ENCODE measurements around the gene ANGPTL8.

ANGPTL8 gene

DNA sequence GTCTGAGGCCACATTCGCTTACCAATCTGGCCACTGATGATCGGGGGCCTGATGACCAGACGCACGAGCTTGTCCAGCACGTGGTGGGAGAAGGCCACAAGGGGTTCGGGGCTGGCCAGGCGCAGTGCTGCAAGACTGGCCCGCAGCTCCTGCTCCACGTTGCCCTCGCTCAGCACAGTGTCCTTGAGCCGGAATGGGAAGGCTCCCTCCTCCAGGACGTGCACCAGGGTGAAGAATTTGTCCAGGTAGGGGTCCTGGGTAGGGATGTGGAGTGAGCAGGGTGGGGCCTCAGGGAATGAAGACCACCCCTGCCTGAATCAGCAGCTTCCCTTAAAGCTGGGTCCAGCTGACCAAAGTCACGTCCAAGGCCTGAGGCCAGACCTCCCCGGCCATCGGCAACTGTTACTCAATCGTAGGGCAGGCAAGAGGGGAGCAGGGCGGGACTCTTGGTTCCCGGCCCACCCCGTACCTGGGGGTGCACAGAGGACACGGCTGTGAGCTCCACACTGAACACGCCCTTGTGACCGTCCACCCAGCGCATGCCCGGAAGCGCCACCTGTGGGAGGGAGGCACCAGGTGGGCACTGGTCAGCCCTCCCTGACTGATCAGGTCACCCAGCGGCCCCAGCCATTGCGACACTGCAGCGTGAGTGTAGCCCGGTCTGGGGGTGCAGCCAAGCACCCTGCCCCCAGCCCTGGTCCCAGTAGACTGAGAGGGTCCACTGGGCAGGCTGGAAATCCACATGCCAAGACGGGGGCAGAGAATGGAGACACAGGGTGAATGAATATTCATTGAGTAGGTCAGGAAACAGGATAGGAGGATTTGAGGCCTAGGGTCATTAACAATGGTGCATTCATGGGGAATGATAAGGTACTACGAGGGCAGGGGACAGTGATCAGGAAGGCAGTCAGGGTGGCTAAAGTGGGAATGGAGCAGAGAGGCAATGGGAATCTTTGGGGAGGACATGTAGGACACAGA is 2.8 kb upstream of the ANGPTL8 start:
- peak; percentile 18 for DNase-seq (ENCODE audit: low spot score)

DNA sequence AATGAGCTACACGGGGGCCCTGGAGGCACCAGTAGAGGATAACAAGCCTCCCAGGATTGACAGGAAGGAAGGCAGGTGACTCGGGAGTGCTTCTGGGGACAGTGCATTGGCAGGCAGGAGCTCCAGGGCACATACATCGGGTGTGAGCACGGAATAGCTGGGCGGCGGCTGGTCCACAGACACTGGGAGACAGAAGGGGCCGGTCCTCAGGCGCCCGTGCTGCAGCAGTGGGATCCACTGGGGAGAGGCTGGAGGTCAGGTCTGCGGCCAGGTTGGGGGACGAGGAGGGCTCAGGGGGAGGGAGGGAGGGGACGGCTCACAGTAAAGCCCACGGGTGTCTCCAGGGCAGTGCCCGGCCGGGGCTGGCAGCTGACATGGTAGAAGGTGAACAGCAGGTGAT is 2.1 kb upstream of the ANGPTL8 start:
- DNase-seq (ENCODE audit: low spot score), result no peak

DNA sequence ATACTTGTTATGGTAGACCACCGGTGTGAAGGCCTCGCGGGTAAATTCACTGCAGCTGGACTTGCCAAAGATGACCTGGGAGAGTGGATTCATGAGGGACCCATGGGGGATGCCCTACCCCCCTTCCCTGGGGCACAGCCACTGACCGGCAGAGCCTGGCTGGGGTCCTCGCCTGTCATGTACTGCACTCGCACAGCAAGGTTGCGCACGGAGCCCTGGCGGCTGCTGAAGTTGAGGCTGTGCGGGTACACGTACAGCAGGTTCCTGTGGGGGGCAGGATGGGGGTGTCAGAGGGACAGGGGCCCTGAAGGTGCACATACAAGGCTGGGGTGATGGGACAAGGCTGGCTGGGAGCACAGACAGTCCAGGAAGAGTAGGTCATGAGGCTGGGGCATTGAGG is 1.4 kb upstream of the ANGPTL8 start:
- no peak for DNase-seq (ENCODE audit: low spot score)

DNA sequence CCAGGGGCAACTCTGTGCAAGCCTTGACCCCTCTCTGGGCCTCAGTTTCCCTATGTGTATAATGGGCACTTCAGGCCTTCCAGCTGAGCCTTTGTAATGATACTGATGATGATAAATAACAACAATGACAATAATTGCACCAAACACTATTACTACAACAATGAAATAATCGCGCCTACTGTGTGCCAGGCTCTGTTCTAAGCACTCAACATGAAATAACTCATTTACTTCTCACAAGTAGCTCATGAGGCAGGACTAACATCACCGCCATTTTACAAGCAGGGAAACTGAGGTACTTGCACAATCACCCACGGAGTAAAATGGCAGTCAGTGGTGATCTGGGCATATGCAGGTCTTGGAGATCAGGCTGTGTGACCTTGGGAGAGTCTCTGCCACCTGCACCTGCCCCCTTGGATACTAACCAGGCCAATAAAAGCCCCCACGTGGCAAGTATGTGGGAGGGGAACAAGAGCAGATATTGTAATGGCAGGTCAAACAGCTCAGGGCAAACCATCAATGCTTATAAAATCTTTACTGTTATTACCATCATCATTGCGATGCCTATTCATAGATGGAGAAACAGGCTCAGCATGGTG is 540 bp upstream of the ANGPTL8 start:
- no peak for DNase-seq (ENCODE audit: low spot score)

DNA sequence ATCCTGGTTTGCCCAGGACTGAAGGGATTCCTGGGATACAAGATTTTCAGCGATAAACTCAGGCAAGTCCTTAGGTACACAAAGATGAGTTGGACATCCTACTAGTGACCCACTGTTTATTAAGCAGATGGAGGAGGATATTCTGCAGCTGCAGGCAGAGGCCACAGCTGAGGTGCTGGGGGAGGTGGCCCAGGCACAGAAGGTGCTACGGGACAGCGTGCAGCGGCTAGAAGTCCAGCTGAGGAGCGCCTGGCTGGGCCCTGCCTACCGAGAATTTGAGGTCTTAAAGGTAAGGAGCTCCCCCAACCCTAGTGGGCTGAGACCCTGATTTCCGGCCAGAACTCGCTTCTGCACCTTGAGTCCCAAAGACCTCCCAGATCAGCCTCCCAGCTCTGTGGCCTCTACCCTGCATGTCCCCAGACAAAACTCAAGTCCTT is 607 bp downstream of the ANGPTL8 start:
- DNase-seq (ENCODE audit: low spot score), result no peak

DNA sequence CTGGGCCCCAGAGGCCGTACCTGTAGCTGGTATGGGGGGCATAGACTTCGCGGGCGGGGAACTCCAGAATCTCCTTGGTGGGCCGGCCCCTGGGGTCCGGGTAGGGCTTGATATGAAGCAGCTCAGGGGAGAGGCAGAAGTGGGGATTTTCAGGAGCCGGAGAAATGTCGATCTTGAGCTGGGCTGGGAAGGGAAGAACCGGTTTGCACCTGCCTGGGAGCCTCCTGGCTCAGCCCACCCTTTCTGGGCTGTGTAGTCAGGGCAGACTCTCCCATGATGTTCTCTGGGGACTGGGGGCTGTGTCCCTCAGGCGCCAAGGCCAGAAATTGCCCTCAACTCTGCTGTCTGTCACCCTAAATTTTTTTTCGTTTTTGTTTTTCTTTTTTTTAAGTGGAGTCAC is 2.6 kb downstream of the ANGPTL8 start:
- no peak for DNase-seq (ENCODE audit: low spot score)

DNA sequence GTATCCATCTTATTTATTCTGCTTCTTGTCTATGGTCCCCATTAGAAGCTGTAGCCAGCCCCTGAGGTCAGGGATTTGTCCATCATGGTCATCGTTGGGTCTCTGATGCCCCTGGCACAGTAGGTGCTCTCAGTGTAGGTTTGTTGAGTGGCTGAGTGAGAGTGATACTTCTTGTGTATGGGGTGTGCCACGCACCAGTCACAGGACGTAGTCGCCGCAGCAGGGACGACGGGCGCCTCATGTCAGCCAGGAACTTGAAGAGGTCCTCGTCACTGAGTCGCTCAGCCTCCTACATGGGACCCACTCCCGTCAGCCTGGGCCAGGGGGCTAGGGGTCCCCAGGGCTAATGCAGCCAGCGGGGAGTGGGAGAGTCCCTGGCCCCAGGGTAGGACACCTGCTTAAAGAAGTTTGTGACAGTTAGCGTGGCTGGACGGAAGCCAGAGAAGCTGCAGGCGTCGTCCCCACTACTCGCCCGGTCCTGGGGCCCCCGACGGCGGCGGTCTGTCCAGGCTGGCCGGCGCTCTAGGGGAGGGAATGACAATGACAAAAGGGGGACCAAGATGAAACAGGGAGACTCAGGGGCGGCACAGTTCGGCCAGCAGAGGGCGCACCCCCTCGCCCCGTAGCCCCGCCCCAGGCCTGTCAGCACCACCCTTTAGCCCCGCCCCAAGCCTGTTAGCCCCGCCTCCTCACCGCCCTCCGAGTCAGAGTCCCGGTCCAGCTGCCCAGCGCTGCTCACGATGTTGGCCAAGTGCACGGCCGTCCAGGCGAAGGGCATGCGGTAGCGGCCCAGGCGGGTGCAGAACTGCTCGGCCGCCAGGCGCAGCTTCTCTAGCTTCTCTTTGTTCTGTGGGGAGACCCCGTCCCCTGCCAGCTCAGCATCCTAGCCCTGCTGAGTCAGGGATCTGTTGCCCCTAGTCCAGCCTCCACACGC is 3.7 kb downstream of the ANGPTL8 start:
- DNase-seq (ENCODE audit: low spot score), result peak; percentile 96

DNA sequence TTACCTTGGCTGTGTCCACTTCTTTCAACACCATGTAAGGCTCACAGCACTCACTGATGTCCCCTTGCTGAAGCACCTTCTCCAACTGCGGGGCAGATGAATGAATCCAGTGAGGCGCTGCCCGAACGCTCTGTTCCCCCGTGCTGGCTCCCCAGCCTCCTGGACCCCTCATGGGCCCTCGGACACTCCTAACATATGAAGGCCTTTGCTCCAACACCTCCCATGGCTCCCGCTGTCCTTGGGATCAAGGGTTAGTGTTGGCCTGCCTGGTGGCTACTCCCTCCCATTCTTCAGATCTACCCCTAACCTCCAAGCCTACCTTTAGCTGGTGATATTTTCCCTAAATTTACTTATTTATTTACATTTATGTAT is 4.4 kb downstream of the ANGPTL8 start:
- DNase-seq (ENCODE audit: low spot score), result no peak

DNA sequence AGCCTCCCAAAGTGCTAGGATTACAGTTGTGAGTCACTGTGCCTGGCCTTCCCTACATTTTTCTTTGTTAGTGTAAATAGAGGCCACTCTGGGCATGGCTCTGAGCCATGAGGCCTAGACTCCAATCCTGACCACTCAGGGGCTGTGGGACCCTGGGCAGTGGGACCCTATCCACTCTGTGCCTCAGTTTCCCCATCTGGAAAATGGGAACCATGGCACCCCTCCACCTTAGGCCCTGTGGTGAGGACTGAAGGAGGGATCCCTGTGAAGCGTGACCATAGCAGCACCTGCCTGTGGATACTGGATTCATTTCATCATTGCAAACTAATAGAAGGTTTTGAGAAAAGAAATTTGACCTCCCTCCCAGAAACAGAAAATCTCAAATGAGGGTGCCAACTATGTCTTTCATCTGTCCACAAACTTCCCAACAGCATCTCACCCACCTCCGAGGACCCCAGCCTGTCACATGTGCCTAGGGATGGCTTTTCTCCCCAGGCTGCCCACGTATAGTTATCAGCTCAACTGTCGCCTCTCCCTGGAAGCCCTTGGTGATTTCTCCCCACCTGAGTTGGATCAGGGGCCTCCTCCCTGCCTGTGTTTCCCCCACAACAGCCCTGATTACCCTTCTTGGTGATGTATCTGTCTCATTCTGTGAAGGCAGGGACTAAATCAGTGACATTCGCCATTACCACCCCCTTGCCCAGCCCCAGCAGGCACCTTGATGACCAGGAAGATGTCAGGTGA is 5.6 kb downstream of the ANGPTL8 start:
- no peak for DNase-seq (ENCODE audit: low spot score)

DNA sequence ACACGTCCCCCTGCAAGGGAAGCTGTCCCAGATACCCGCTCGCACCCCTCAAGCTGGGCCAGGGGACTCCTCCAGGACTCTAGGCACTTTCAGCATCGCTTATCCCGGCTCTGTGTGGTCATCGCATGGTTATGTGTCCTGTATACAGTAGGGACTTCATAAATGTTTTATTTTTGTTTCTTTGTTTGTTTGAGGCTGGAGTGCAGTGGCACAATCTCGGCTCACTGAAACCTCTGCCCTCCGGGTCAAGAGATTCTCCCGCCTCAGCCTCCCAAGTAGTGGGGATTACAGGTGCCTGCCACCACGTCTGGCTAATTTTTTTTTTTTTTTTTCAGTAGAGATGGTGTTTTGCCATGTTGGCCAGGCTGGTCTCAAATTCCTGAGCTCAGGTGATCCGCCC is 7.5 kb downstream of the ANGPTL8 start:
- no peak for DNase-seq (ENCODE audit: low spot score)

DNA sequence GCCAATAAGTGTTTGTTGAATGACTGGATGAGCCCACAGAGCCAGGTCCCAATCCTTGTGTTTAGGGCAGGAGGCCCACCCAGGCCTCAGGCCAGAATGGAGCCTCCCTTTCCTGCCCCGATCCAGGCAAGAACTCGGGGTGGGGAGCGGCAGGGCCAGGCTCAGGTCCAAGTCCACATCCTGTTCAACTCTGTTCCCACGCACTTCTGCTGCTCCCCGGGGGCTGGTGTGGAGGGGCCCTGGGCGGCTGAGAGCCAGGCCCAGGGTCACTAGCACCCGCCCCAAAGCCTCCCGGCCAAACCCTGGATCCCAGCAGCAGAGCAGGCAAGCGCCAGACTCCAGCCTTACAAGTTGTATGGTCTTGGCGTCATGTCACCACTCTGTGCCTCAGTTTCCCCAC is 8.0 kb downstream of the ANGPTL8 start:
- DNase-seq (ENCODE audit: low spot score), result no peak

DNA sequence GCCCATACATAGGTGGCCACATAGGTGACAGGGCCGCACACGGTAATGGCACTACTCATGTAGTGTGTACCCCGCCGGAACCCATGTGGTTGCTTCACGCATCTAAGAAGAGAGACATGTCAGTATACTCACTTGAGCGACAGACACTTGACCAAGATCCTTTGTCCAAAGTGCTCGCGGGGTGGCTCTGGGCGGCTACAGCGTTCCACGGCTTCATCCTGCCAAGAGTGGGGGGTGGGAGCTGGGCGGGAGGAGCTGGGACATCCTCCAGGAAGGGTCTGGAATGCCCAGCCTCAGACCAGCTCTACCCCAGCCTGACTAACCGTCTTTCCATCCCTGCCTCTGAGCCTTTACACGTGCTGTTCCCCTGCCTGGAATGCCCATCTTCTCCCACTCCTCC is 8.5 kb downstream of the ANGPTL8 start:
- no peak for DNase-seq (ENCODE audit: low spot score)

DNA sequence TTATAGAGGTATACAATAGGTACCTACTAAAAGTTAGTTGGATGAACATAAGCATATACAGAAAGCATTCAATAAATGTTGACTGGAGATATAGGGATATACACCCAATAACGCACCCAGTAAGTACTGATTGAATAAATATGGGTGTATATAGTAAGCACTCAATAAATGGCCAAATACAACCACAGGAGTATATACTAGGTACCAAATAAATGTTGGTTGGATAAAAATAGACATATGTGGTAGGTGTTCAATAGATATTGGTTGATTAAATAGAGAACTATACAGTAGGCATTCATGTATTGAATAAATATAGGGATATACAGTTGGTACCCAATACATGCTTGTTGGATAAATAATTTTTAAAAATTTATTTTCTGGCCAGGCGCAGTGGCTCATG is 9.4 kb downstream of the ANGPTL8 start:
- no peak for DNase-seq (ENCODE audit: low spot score)

DNA sequence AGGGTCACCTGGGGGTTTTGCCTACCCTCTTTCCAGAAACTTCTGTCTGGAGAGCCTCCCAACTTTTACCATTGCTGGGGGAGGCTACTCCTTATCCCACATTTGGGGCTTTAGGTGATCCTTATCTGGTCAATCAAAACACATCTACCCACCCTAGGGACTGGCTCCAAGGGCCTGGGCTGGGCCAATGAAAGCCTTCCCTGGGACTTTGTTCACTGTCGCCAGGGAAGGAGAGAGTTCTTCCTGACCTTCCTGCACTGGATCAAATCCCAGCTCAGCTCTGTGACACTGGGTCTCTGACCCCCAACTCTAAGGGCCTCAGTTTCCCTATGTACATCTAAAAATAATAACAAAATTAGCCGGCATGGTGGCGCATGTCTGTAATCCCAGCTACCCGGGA is 11.8 kb downstream of the ANGPTL8 start:
- DNase-seq (ENCODE audit: low spot score), result no peak

DNA sequence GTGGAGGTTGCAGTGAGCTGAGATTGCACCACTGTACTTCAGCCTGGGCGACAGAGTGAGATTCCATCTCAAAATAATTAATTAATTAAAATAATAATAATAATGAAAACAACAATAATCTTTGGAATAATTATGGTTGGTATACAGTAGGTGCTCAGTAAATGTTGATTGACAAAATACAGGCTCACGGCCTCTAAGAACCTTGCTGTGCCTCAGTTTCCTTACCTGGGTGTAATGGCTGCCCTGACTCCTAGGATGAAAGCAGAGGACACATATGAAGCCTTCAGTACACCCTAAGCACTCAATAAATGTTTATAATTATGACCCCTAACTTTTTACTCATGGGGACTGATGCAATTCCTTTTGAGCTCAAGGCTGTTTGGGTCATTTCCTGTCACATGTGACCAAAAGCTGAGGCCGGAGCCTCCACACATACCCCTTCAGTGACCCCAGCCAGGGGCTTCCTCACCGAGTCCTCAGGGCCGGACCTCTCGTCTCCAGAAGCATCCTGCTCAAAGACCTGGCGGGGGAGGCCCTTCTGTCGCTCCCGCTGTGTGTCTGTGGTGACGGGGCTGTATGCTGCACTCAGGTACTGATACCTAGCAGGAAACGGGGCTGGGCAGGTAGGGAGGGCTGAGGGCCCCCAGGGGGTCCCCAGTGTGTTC is 12.4 kb downstream of the ANGPTL8 start:
- no peak for DNase-seq (ENCODE audit: low spot score)

DNA sequence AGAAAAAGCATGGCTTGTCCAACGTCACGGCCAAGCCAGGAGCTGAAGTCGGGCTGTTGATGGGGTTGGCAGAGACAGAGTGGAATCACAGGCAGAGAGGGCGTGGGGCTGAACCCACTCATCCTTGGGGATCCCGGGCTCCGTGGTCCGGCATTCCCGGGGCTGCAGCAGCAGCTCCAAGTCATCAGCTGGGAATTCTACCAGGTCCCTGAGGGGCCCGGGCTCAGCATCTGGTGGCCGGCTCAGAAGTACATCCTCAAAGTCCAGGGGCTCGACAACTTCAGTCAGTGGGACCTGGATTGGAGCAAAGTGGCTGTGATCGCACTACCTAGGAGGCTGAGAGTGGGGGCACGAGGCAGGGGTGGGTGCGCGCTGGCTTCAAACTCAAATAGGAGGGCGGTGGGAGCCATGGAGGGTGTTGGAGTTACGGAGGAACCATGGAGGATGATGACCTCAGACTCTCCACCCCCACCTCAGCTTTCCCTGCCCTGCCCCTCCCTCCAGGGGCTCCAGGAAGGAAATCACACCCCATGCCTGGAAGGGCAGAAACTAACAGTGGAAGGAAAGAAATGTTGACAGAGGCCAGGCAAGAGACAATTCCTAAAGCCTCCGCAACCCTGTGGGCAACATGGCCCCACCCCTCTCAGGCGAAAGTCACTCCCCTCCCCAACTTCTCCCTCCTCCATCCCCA is 13.4 kb downstream of the ANGPTL8 start:
- DNase-seq (ENCODE audit: low spot score), result no peak

DNA sequence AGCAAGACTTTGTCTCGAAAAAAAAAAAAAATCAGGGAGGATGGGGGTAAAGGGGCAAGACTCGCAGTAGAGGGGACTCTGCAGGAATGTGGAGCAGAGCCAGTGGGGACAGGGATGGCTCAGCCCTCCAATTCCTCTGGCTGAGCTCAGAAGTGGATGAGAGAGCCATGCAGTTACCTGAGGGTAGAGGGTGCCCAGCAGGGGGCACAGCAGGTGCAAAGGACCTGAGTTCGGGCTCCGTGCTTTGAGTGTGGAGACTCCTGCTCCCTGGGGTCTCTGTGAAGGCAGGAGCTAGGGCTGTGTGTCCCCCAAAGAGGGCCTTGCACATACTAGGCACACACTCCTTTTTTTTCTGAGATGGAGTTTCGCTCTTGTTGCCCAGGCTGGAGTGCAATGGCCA is 15.2 kb downstream of the ANGPTL8 start:
- no peak for DNase-seq (ENCODE audit: low spot score)

DNA sequence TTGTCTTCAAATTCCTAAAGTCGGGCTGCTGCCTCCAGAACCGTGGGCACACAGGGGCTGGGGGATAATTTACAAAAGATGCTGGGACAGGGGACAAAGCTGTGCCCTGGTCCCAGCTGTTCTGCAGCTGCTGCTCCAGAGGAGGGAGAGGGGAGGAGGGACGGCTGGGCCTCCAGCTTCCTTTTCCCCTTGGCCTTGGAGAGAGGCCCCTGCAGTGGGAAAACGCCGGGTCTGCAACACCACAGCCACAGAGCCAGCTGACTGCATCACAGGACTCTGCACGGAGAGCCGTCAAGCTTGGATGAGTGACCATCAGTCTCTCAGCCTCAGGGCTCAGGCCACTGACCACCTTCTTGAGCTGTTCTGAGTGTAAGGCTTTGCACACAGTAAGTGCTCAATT is 16.8 kb downstream of the ANGPTL8 start:
- no peak for DNase-seq (ENCODE audit: low spot score)

DNA sequence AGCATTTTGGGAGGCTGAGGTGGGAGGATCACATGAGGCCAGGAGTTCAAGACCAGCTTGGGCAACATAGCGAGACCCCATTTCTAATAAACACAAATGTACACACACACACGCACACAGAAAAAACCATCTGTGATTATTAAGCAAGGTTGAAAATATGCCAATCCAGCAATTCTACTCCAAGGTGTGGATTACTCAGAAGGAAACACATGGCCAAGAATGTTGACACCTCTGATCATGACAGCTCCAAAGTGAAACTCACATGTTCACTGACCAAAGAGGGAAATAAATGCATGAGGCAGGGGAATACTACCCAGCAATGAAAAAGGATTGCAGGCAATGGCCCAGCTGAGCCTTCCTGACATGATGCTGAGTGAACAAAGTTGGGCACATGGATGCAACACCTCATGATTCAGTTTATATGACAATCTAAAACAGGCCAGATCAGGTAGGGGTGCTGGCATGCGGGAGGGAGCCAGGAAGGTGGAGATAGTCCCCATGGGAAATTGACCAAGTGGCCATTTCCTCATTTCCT is 18.5 kb downstream of the ANGPTL8 start:
- DNase-seq (ENCODE audit: low spot score), result no peak

DNA sequence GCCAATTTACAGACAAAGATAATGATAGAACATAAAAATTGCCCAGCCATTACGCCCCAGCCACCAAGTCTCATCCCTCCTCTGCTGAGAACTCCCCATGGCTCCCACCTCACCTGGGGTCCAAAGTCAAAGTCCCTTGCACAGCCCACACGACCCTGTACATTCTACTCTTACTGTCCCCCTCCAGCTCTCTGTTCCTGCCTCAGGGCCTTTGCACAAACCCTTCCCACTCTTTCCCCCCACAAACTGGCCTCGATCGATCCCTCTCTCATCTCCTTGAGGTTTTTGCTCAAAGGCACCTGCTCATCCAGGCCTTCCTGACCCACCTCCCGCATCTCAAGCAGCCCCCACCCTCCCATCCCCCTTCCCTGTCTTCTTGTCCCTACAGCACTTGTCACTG is 21.6 kb downstream of the ANGPTL8 start:
- no peak for DNase-seq (ENCODE audit: low spot score)
